ENCODE measurements around the gene CRCP. TPM values are rescaled to one million over a fixed set of nuclear protein-coding genes. Genes with fewer than 3 reads are reported as not detected.
"Not testable (repeated sequence)": the region's sequence is repeated elsewhere in the genome, so short reads cannot be mapped to it uniquely, and the experiment has no call there.

The CRCP gene
- 26.9 and 47.0 TPM in 2 replicates for total RNA-seq

DNA sequence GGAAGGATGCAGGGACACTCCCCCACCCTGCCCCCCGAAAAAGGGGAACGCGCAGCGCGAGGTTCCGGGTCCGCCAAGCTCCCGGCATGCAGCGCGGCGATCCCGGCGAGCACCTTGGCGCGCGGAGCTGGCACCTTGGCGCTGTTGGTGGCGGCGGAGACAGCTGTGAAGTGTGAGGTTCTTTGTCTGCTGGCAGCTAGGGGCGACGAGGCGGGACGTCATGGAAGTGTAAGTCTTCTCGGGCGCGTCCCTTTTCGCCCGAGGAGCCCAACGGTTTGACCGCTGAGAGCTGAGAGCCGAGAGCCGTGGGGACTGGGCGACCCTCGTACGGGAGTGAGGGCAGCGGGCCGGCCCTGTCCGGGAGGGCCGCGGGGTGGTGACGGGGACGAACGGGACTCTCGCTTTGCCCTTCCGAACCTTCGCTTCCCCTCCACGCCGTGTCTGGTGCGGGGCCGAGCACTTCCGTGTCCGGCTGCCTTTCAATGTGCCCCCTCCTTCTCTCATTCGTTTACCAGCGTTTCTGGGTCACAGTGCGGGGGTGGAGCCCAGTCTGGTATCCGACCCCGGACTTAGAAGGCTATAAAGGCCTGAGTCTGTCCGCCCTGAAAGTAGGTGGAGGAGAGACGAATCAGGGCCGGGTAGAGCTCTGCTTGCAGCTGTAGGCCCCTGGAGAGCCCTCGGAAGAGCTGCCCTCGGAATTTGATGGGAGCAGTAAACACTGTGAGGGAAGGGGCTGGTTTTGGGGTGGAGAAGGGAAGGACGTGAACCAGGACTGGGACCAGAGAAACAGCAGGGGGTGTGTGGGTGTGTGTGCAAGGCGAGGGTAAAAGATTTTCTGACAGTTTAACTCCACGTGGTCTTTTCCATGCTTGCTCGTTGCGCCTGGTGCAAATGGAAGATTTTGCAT is at the start of gene CRCP:
Gene CRCP, plus strand, starts transcription at position 105 of the 907 bp plus-strand sequence. Its CDS starts 116 bp downstream, at position 221.
- peak within 1 kb of the TSS; percentile 77 for H3K4me3 ChIP-seq (ENCODE audit: low read depth, low read length)
- no peak for DNase-seq (ENCODE audit: low read depth)
- TF ChIP-seq, protein P1, sequence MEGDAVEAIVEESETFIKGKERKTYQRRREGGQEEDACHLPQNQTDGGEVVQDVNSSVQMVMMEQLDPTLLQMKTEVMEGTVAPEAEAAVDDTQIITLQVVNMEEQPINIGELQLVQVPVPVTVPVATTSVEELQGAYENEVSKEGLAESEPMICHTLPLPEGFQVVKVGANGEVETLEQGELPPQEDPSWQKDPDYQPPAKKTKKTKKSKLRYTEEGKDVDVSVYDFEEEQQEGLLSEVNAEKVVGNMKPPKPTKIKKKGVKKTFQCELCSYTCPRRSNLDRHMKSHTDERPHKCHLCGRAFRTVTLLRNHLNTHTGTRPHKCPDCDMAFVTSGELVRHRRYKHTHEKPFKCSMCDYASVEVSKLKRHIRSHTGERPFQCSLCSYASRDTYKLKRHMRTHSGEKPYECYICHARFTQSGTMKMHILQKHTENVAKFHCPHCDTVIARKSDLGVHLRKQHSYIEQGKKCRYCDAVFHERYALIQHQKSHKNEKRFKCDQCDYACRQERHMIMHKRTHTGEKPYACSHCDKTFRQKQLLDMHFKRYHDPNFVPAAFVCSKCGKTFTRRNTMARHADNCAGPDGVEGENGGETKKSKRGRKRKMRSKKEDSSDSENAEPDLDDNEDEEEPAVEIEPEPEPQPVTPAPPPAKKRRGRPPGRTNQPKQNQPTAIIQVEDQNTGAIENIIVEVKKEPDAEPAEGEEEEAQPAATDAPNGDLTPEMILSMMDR (conservative IDR thresholded peaks at IDR 0.05; ENCODE audit: low read depth, low read length): peak; percentile 68

DNA sequence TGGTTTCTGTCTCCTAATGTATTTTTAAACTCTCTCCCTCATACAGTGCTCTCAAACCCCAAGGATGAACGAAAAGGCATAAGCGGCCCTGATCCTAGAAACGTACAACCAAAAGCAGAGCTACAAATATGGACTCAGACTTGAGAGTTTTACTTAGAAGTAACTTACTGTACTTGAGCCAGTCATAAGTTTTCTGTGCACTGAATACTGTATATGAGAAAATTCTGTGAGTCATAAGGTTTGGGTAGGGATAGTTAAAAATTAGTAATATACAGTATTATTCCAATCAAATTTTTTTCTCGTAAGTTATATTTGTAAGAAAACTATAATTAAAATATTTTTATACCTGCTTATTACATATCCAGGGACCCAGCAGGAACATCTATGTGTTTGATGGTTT is 44.9 kb upstream of the CRCP start:
- TF ChIP-seq, protein P1 (conservative IDR thresholded peaks at IDR 0.05; ENCODE audit: low read depth, low read length): no peak
- no peak overlapping the region for H3K4me3 ChIP-seq (ENCODE audit: low read depth, low read length)
- DNase-seq (ENCODE audit: low read depth): no peak

DNA sequence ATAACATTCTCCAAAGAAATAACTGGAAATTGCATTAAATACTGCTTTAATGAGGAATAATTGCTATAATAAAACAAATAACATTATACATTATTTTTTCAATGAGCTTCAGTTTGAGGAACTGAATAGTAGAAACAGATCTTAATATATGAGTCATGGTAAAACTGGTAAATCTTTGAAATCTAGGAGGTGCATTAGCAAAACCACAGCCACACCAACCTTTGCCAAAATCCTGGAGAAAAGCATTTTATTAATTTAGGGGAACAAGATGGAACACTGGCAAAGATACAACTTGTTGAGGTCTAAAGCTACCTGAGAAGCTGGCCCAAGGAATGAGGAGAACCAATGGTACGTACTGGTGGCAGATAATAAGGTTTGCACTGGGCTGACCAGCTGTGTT is 44.4 kb upstream of the CRCP start:
- H3K4me3 ChIP-seq (ENCODE audit: low read depth, low read length): no peak overlapping the region
- no peak for DNase-seq (ENCODE audit: low read depth)
- TF ChIP-seq, protein P1 (conservative IDR thresholded peaks at IDR 0.05; ENCODE audit: low read depth, low read length): no peak

DNA sequence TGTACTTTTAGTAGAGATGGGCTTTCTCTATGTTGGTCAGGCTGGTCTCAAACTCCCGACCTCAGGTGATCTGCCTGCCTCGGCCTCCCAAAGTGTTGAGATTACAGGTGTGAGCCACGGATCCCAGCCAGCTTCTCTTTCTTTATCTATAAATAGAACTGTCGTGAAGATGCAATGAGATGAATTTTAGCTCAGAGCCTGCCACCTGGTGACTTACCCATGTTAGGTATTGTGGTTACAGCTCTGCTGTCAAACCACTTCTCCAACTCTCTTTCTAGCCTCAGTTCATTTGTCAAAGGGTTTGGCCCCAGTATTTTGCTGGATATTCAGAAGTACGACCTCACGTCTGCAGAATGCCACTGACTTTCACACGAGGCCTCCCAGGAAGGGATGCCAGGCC is 42.4 kb upstream of the CRCP start:
- not testable (repeated sequence) for H3K4me3 ChIP-seq (ENCODE audit: low read depth, low read length); DNase-seq (ENCODE audit: low read depth)
- TF ChIP-seq, protein P1 (conservative IDR thresholded peaks at IDR 0.05; ENCODE audit: low read depth, low read length): peak; percentile 32

DNA sequence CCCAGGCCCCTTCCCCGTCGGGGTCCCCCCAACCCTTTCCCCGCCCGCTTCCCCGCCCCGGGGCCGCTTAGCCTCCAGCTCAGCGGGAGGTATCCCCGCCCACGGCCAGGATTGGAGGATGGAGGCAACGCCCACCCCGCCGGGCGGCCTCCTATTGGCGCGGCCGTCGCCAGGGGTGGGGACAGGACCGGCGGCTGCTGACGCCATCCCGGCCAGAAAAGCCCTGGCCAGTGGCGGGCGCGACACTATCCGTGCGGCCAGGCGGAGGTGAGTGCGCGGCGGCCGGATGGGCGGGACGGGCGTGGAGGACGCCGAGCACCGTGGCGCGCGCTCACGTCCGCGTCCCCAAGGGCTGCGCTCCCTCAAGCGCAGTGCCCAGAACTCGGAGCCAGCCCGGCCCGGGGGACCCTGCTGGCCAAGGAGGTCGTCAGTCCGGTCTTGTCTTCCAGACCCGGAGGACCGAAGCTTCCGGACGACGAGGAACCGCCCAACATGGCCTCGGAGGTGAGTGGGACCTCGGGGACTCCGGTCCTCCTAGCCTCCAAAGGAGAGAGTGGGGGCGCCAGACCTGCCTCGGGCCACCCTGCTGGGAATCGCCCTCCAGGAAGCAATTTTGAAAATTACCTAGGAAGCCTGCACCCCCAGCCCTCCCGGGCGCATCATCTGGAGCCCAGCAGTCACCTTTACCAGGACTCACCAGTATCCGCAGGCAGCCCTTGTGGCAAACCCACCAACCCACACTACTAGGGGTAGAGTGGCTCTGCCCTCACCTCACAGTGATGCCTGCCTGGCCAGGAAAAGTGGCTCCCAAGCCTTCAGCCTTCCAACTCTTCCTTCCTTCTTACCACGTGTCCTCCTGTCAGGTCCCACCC is 38.8 kb upstream of the CRCP start, which contains the start of gene ASL:
Gene ASL, plus strand, starts transcription at position 230 of the 872 bp plus-strand sequence. Its CDS starts 263 bp downstream, at position 493.
- TF ChIP-seq, protein P1 (conservative IDR thresholded peaks at IDR 0.05; ENCODE audit: low read depth, low read length): no peak
- DNase-seq (ENCODE audit: low read depth): no peak
- H3K4me3 ChIP-seq (ENCODE audit: low read depth, low read length): peak within 1 kb of the TSS; percentile 99

DNA sequence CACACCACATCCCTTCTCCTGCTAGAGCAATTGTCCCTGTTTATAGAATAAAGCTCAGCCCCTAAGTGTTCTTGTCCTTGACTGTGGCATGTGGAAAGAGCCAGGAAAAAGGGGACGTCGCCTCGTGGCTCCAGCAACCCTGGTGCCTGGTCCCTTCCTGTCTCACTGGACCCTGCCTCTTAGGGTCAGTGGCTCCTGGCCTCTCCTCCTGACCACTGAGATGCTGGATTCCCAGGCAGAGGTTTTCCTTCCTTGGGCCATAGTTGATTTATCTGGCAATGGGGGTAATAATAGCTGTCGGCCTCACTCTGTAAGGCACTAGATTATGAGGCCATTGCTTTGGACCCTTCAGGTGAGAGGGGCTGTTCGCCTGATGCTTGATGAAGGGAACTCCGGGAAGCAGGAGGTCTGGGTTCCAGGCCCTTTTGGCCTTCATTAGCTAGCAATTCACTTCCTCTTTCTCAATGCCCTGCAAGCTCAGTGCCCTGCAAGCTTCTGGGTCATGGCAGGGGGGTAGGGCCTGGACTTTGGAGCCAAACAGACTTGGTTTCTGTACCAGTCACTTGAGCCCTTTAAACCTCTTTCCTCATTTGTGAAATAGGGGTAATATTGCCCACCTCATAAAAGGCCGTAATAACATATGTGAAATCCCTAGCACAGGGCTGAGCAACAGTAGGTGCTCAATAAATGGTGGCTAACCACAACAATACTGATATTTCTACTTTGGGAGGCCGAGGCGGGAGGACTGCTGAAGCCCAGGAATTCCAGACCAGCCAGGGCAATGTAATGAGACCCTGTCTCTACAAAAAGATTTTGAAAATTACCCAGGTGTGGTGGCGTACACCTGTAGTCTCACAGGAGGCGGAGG is 38.0 kb upstream of the CRCP start:
- no peak for DNase-seq (ENCODE audit: low read depth)

More for the DNA sequence above, 38.0 kb upstream of the CRCP start:
- H3K4me3 ChIP-seq (ENCODE audit: low read depth, low read length): peak overlapping the region; percentile 99
- TF ChIP-seq, protein P1 (conservative IDR thresholded peaks at IDR 0.05; ENCODE audit: low read depth, low read length): no peak
